ENCODE measurements around the gene KRT79.
"Not testable (repeated sequence)": the region's sequence is repeated elsewhere in the genome, so short reads cannot be mapped to it uniquely, and the experiment has no call there.

The KRT79 gene

GRCh38 chr12:52860102-52860823 is 26.2 kb upstream of the KRT79 start:
- no peak for DNase-seq (ENCODE audit: low read depth)

- DNase-seq (ENCODE audit: low read depth), result no peak
Observed at GRCh38 chr12:52857500-52857899, 23.4 kb upstream of the KRT79 start.

DNA sequence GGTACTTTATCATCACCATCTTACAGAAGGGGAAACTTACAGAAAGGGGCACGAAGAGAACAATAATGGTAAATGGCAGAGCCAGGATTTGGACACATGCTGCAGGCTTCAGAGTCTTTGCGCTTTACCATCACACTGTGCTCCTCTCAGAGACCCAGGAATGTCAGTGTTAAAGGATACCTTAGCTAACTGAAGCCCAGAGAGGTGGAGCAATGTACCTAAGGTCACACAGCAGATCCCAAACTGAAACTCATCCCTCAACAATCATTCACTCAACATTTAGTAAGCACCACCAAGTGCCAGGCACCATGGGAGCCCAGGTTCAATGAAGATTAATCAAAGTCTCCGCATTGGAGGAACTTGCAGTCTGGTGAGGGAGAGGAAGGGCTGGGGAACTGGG is 22.7 kb upstream of the KRT79 start:
- DNase-seq (ENCODE audit: low read depth), result no peak

DNA sequence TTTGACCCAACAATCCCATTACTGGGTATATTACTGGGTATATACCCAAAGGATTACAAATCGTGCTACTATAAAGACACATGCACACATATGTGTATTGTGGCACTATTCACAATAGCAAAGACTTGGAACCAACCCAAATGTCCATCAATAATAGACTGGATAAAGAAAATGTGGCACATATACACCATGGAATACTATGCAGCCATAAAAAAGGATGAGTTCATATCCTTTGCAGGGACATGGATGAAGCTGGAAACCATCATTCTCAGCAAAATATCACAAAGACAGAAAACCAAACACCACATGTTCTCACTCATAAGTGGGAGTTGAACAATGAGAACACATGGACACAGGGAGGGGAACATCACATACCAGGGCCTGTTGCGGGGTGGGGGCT is 22.0 kb upstream of the KRT79 start:
- not testable (repeated sequence) for DNase-seq (ENCODE audit: low read depth)

DNA sequence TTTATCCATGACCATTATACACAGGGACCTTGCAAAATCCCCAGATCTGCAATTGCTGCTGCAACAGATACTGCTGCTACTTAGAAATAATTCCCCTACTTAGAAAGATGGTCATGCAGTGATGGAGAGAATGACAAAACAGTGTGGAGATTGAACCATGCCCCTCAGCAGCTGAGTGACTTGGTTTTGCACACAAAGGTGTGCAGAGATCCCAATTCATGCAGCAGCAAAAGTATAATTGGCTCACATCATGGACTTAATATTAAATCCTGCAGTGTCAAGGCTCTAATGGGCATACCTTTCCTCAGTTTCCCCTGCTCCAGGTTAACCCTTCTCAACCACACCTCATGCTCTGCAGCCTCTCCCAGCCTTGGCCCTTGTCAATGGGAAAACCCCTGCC is 17.7 kb upstream of the KRT79 start:
- DNase-seq (ENCODE audit: low read depth), result no peak

GRCh38 chr12:52850681-52851080 is 16.6 kb upstream of the KRT79 start:
- DNase-seq (ENCODE audit: low read depth), result no peak

DNA sequence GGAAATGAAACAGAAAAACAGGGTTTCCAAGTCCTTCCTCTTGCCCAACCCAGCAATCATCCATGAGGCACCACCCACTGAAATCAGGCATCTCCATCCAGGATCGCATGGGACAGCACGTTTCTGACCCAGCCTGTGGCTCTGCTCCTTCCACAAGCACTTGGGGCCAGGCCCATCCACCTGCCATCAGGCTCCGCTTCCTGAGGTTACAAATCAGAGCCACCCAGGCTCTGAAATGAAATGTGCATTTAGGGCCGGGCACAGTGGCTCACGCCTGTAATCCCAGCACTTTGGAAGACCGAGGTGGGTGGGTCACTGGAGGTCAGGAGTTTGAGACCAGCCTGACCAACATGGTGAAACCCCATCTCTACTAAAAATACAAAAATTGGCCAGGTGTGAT is 15.4 kb upstream of the KRT79 start:
- no peak for DNase-seq (ENCODE audit: low read depth)

DNA sequence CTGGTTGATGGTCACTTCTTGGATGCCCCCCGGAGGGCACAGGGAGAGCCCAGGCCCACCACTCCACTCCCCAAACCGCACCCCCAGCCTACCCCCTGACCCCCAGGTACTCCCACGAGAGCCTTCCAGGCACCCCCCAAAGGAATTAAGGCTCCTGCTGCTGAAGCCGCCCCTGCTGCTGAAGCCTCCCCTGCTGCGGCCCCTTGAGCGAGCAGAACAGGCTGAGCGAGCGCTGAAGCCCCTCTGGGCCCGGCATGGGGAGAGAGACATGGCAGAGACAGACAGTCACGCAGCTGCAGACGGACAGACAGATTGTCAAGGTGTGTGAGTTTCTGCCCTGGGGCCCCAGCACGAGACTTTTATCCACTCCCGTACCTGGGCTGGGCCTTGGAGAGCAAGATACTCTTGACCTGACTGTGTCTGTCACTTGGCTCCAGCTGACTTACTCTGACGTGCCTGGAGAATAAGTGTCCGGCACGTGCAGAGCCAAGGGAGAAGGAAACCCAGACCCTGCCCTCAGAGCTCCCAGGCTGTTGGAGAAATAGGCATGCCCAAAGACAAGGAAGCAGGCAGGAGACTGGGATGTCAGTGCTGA is 14.6 kb upstream of the KRT79 start, which contains the start of gene KRT78:
Gene KRT78, minus strand, starts transcription at position 334 of the 595 bp plus-strand sequence. Its CDS starts 64 bp downstream, at position 270.
- DNase-seq (ENCODE audit: low read depth), result no peak

DNA sequence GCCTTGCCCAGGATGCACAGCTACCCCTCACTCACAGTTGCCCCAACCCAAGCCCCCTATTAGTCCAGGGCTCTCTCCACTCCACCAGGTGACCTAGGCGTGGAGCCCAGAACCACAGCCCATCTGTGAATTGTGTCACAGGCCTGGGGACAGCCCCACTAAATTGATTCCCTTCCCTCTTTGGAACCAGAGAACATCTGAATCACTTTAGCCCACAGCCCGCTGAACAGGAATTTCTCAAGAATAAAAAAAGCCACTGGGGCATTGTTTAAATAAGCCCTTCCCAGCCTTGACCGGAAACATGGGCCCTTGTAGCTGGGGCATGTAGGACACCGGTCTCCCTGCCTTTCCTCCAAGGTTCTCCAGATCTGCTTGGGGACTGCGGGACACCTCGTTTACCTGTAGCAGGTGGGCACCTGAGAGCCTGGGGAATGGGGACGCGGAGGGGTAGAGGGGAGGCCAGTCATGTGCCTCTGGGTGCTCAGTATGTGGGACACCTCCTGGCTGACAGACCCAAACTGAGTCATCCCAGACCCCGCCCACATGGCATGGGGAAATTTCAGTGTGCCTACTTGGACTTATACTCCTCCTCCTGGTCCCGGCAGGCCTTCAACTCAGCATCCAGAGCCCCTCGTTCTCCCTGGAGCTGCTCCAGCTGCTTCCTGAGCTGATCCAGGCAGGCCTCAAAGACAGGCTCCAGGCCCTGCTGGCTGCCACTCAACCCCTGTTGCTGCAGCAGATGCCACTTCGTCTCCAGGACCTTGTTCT is 13.4 kb upstream of the KRT79 start:
- no peak for DNase-seq (ENCODE audit: low read depth)

GRCh38 chr12:52846356-52846970 is 12.4 kb upstream of the KRT79 start:
- no peak for DNase-seq (ENCODE audit: low read depth)

GRCh38 chr12:52845946-52846345 is 11.8 kb upstream of the KRT79 start:
- DNase-seq (ENCODE audit: low read depth), result no peak

DNA sequence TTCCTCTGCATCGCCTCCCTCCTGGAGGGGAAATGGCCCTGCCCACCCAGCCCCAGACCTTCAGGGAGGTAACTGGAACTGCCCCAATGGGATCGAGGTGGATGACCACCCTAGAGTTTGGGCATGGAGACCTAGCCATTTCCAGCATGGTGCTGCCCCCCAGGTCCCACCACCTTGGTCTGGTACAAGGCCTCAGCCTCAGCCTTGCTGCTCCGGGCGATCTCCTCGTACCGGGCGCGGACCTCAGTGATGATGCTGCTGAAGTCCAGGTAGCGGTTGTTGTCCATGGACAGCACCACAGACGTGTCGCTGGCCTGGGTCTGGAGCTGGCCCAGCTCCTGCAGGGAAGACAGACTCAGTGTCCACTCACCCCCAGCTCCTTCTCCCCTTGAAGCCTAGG is 10.3 kb upstream of the KRT79 start:
- no peak for DNase-seq (ENCODE audit: low read depth)

DNA sequence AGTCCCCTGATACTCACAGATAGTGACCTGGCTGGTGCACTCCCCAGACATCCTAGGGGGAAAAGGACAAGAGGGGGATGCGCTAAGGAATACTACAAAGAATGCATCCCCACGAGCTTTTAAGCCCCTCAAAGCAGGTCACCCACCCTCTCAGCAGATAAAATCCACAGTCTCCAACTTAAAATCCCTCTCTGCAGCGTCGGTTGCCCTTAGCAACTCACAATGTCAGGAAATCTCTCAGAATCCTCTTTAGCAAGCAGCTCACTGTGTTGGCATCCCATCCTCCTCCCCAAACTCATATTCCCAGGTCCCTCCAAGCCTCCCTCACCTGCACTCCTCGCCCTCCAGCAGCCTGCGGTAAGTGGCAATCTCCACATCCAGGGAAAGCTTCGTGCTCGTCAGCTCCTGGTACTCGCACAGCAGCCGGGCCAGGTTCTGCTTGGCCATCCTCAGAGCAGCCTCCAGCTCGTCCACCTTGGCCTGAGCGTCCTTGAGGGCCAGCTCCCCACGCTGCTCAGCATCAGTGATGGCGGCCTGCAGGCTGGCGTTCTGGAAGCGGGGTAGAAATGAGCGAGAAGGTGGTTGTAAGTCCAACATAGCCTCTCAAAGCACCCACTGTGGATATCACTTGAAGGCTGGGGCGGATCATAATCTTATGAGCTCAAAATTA is 5.5 kb upstream of the KRT79 start:
- no peak for DNase-seq (ENCODE audit: low read depth)

DNA sequence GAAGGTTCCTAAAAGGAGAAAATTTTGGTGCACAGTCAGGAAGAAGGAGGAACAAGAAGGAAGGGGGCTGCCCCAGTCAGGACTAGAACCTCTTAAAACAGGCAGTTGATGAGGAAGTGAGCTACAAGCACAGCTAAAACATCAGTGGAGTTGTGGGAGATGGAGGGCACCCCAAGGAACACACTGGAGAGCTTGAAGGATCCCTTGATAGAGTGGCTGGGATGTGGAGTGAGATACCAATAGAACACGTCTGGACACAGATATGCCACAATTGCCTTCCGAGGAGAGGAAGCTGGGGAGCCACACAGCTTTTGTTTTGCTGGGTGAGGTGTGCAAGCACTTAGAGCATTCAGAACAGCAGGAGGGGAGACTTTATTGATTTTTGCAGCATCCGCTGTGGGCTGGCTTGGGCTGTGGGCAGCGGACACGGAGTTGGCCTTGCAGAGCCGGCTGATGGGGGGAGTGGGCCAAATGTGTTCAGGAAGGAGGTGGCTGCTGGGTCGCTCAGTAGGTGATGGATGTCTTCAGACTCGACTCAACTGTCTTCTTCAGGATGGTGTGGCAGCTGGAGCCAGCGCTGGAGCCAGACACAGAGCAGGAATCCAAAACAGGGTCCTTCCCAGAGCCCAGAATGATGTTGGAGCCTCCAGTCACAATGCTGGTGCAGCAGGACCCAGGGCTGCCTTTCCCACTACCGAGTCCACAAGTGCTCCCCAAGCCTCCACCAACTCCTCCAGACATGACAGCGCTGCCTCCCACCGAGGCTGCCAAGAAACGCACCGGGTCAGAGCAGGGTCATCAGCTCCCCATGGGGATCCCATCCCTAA is 4.7 kb upstream of the KRT79 start:
- no peak for DNase-seq (ENCODE audit: low read depth)

DNA sequence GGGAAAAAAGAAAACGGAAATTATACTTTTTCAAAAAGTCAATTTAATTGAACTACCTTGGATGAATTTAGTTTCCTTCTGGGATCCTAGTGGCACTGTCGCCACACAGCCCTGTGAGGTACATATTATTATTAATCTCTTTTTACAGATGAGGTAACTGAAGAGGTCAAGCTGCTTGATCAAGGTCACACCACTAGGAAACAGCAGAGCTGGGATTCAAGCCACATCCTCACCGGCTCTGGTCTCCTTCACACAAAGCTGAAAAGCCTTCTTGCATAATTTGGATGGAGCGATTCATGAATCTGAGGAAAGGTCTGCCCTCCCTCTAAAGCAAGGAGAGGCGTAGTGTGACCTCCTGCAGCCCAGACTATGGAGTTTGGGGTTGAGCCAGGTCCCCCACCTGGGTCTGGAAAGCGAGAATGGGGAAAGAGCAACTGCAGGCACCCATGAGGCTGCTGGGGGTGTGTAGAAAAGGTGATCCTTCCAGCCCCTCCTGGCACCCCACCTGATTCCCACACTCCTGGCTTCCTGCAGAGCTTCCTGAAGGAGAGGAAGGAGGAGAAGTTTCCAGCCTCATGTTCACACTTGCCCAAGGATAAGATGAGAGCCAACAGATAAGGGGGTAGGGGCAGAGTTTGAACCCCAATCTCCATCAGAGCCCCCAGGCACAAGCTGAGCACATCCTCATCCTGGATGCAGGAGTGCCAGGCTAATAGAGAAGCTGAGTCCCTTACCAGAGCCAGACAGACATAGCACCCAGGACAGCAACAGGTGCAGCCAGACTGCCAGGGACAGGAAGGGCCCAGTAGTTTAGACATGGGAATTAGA is 3.9 kb upstream of the KRT79 start:
- no peak for DNase-seq (ENCODE audit: low read depth)

- DNase-seq (ENCODE audit: low read depth), result peak; percentile 36
Observed at GRCh38 chr12:52837413-52837741, 3.3 kb upstream of the KRT79 start.

- DNase-seq (ENCODE audit: low read depth), result no peak
Observed at GRCh38 chr12:52836491-52837412, 2.6 kb upstream of the KRT79 start.

DNA sequence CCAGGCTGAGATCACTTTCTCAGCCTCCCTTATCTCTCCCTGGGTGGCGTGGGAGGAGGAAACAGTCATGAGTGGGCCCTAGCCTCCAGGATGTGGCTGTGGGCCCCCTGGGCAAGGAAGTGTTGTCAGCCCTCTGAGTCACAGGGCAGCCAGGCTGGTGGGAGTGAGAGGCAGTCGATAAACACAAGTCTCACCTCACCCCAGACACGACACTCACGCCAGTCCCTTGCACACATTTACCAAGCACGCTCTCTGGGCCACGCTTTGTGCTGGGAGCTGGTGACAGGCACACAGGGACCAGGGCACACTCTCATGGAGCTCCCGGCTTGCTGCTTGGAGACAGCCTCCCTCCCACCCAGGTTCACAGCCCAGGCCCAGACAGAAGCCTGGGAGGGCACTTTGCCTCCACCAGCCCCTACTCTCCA is 1.9 kb upstream of the KRT79 start:
- no peak for DNase-seq (ENCODE audit: low read depth)

DNA sequence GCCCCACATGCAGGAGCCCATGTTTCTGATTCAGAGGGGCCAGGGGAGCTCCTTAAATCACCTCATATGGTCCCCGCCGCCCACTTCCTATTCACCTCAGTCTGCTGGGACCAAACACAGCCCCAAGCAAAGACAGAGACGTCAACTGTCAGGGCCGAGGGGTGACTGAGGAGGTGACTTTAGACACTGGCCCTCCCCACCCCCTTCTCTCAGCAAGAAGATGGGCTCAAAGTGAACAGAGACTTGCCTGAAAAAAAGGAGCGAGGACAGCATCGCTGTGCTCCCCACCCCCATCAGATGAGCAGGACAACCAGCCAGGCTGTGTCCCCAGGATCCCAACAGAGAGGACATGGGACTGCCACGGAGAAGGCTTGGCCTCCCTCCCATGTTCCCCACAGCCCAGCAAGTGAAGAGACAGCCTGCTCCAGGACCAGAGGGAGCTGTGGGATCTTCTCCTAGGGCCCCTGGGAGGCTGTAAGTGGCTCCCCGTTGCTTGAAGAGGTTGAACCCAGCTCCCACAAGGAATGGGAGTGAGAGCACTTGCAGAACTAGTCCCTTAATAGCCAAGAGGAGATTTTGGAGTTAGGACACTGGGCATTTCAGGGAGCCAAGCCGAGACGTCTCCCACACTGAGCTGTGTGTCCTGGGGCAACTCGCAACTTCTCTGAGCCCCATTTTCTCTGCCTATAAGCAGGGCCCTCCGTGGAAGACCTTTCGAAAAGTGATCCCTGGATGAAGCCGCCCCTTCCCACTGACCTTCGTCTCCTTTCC is 1.3 kb upstream of the KRT79 start:
- DNase-seq (ENCODE audit: low read depth), result no peak

All from HS-5 (cell line).